T follicular helper cell (primary cell): ENCODE results near the gene ANKRD17.

Experiments used
- DNase-seq: peaks from one replicate; pipeline ENCODE4 v3.0.0-alpha.2; 2020; ENCODE audit warnings: low read depth

ANKRD17 gene

GRCh38 chr4:73193659-73194058 is 64.9 kb downstream of the ANKRD17 start:
- no peak for DNase-seq

- DNase-seq = no peak
Measured at GRCh38 chr4:73193155-73193554, 65.4 kb downstream of the ANKRD17 start.

- no peak for DNase-seq
Measured at GRCh38 chr4:73189274-73189810, 69.3 kb downstream of the ANKRD17 start.

GRCh38 chr4:73187325-73187724 is 71.3 kb downstream of the ANKRD17 start:
- no peak for DNase-seq

DNA sequence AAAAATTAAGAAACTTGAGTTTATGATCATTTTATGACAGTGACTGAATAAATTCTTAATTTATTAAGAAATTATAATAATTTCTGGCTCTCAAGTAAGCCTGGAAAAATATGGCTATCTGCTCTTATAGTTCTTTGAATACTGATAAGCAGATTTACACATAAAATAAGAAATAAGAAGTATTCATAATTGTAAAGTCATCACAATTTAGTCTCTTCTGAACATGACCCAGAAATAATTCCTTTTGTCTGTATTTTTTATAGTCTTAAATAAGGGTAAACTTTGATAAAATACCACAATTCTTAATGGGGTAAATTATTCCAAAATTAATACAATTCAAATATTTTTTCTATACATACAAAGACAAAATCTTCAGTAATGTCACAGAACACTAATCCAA is 72.7 kb downstream of the ANKRD17 start:
- no peak for DNase-seq

GRCh38 chr4:73181231-73181630 is 77.4 kb downstream of the ANKRD17 start:
- DNase-seq = no peak

DNA sequence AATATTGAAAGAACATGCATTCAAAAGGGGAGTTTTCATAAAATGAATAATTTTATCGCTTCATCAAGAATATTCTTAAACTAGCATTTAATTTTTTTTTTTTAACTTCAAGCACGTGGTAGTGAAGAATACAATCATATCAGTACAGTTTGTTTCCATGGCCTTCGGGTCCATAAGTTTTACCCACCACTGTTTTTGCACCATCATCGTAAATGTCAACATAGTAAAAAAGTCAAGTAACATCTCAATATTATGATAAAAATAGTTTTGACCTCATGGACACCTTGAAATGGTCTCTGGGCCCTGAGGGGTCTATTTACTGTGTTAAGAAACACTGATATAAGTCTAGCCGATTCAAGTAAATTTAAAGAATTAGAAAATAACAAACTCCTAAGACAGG is 80.2 kb downstream of the ANKRD17 start:
- DNase-seq = no peak

DNA sequence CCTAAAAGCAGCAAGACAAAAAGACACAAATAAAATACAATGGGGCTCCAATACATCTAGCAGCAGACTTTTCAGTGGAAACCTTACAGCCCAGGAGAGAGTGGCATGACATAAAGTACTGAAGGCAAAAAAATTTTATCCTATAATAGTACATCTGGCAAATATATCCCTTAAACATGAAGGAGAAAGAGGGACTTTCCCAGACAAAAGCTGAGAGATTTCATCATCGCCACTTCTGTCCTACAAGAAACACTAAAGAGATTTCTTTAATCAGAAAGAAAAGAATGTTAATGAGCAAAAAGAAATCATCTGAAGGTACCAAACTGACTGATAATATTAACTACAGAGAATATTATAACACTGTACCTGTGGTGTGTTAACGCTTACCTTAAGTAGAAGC is 86.4 kb downstream of the ANKRD17 start:
- no peak for DNase-seq

- no peak for DNase-seq
Measured at GRCh38 chr4:73170518-73171198, 87.9 kb downstream of the ANKRD17 start.

DNA sequence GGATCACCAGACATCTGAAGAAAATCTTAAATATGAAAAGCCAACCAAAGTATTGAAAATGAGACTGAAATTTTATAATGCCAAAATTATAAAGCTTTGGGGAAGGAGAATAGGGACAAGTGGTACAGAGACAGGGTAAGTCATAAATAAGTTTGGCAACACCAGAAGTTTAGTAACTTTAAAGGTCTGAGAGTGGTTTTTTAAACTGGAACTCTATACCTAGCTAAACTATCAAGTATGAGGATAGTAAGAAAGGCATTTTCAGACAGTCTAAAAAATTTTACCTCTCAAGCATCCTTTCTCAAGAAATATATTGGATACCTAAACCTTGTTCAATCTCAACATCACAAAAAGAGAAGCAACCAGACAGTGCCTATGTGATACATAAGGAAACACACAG is 92.4 kb downstream of the ANKRD17 start:
- DNase-seq = no peak

DNA sequence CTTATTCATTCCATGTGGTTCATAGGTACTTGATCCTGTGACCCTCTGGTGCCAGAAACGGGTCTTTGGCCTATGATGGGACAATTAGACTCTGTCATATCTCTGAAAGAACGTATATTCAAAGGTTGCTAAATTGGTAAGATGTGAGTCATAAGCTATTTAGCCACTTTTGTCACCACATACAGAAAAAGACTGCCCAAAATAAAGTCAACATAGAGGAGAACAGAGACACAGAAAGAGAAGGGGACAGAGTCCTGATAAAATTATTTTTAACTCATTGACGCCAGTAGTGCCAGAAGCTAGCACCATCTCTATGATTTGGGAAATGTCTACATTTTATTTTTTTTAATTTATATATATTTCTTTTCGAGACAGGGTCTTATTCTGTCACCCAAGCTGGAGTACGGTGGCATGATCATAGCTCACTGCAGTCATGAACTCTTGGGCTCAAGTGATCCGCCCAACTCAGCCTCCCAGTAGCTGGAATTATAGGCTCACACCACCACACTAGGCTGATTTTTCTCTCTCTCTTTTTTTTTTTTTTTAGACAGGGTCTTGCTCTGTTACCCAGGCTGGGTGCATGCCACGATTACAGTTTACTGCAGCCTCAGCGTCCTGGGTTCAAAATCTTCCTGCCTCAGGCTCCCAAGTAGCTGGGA is 96.9 kb downstream of the ANKRD17 start:
- DNase-seq = no peak

DNA sequence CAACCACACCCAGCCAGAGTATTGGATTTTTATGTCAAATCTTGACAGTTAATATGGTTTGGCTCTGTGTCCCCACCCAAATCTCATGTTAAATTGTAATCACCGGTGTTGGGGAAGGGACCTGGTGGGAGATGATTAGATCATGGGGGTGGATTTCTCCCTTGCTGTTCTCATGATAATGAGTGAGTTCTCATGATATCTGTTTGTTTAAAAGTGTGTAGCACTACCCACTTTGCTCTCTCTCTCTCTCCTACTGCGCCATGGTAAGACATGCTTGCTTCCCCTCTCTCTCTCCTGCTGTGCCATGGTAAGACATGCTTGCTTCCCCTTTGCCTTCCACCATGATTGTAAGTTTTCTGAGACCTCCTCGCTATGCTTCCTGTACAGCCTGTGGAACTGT is 102.2 kb downstream of the ANKRD17 start:
- DNase-seq = no peak

DNA sequence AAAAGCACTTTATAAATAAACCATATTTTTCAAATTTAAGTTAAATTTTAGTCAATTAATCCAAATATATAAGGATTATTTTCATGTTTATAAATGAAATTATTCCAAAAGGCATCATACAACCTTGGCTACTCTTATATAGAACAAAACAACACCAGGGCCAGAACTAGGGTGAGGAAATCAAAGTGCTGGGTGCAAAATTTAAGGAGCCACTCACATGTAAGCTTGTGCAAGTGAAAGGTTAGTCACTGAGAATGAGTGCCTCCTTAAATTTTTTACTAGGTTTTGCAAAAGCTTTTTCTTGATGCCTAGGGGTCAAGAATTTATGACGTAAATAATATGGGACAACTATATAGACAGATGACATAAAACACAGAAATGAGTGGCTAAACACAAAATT is 105.7 kb downstream of the ANKRD17 start:
- no peak for DNase-seq

GRCh38 chr4:73142995-73143547 is 115.5 kb downstream of the ANKRD17 start:
- DNase-seq = no peak

DNA sequence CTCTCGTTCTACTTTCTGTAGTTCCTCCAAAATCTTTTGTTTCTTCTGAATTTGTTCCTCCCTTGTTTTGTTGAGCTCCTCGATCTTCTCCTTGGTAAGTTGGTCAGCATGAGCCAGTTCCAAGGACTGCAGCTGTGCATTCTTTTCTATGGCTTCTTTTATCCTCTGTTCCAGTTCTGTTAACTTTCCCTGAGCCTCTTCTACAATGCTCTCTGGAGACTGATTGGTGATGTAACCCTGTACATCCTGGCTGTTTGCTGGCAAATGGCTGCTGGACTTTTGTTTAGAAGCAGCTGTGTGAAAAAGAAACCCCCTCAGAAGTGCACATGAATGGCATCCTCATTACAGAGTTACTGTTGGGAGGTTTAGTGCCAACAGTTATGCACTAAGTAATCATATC is 118.6 kb downstream of the ANKRD17 start:
- DNase-seq = no peak

- DNase-seq = no peak
Measured at GRCh38 chr4:73139245-73139644, 119.4 kb downstream of the ANKRD17 start.

DNA sequence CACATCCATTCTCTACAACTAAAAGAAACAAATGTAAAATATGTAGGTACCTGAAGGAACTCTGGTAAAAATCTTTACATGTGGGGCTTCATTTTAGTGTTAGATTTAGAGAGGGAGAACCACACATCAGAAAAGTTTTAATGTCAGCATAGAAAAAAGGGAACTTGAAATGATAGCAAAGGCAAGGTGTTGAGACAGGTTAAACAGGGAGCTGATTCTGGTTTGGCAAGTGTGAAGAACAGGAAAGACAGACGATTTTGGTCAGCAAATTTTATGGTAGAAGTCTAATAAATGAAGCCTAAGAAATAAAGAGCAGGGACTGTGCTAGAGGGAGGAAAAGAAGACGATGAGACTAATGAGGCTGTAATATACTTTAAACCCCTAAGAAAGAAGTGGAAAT is 121.5 kb downstream of the ANKRD17 start:
- no peak for DNase-seq

DNA sequence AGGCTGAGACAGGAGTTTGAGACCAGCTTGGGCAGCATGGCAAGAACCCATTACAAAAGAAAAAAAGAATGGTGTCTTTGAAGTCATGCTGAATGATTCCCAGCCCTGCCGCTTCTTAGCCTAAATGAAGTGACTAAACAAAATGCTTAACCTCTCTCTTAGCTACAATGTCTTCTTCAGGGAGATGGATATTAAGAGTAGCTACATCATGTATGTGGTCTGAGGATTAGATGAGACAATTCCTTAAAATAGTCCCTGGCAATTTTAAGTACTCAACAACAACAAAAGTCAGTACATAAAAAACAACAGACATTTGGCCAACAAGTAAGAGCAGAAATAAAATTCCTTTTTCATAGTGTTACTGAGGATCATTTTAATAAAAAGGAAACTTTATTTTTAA is 124.8 kb downstream of the ANKRD17 start:
- no peak for DNase-seq

DNA sequence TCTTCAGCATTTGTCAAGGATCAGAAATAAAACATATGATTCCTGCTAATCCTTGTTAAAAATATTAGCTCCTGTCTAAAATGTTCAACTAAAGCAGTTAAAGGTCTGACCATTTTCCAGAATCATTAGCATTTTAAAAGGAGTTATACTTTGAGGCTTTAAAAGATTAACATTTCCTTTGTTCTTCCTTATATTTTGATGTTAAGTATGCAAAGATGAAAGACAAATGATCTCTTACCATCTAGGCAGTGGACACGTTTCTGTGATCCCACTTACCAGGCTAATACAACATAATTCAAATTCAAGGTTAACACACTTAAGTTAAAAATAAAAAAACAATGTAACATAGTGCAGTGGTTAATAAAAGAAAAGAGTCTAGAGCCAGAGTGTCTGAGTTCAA is 127.3 kb downstream of the ANKRD17 start:
- no peak for DNase-seq

DNA sequence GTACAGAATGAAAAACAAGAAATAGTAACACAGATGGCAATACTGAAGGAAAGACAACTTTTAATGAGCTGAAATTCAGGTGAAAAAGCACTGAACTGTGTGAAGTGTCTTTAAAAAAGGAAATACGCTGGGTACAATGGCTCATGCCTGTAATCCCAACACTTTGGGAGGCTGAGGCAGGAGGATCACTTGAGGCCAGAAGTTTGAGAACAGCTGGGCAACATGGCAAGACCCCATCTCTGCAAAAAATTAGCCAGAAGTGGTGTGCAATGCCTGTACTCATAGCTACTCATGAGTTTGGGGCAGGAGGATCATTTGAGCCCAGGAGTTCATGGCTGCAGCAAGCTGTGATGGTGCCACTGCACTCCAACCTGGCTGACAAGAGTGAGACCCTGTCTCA is 129.3 kb downstream of the ANKRD17 start:
- no peak for DNase-seq

DNA sequence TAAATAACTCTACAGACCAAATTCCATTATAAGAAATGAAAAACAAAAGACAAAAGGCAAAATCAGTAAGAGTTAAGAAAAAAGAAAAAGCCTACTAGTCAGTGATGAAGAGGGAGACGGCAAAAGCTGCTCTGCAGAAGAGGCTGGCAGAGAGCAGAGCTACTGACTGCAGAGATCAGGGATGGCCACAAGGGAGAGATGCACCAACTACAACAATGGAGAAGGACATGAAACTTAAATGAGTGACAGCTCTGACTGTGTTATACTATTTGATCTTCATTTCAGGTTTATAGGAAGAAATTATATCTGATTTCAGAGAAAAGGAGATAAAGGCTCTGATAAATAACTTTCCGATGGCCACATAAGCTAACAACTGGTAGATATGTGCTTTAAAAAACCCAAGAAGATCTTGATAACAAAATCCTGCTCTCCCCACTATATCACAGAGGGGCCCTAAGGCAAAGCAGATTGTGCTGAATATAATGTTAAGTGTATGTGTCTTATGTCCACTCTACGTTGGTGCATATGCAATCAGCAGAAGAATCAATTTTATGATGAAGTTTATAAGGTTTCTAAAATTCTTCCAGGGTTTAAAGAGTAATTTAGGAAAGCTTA is 130.7 kb downstream of the ANKRD17 start:
- no peak for DNase-seq

- no peak for DNase-seq
Measured at GRCh38 chr4:73109493-73109892, 149.1 kb downstream of the ANKRD17 start.

DNA sequence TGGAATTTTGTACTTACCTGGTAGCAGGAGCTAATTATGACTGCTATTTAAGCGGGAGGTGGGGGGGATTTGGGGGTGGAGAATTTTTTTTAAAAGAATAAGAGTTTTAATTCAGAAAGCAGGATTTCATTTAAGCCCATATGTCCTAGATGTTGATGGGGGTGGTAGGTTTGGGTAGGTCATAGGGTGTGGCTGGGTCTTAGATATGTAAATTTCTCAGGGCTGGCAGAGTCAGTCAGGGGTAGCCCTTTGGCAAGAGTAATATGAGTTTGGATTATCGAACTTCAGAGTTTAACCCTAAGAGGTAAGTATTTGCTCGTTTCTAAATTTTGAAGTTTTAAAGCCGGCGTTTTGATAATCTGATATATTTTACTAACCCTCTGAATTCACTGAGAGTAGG is 153.9 kb downstream of the ANKRD17 start:
- DNase-seq = no peak
